Panc1 (cell line): ENCODE data around the gene RBFOX1. TPM values are rescaled to one million over a fixed set of nuclear protein-coding genes. Genes with fewer than 3 reads are reported as not detected.

Experiments
- ATAC-seq: fragments of 200-7000 bp; cut with Tn5 transposase; 2 replicates; pipeline ENCODE4 v1.9.1; 2020; ENCODE audit warnings: mild to moderate bottlenecking, moderate library complexity
- BruUV-seq: library from RNA; stranded (reverse); fragments of 400-500 nt; replicated peaks from 2 replicates; lab custom pipeline; 2021; lab: Mats Ljungman, UMichigan
- CTCF ChIA-PET: fragments of 300-600 bp; sonication (Branson Sonifier 250); formaldehyde crosslinking; loops from one replicate; lab custom pipeline; 2022; ENCODE audit warnings: antibody characterized with exemption; lab: Charles Lee
- POLR2A ChIA-PET: fragments of 300-600 bp; sonication (Branson Sonifier 250); formaldehyde crosslinking; loops from one replicate; lab custom pipeline; 2022; ENCODE audit warnings: antibody characterized with exemption; lab: Charles Lee
- DNase-seq: peaks from one replicate; pipeline ENCODE4 v3.0.0-alpha.2; 2010; ENCODE audit warnings: low read depth, low spot score
- H3K27ac ChIP-seq: 2 replicates; pipeline ENCODE4 v1.5.1; 2011; ENCODE audit warnings: mild to moderate bottlenecking, low read length, inconsistent platforms
- H3K27me3 ChIP-seq: fragments of 200-500 bp; sonication (Bioruptor generic); 2 replicates; pipeline ENCODE4 v1.6.0; 2014; ENCODE audit warnings: low read length, inconsistent platforms; ENCODE audit not compliant: control insufficient read depth, insufficient read depth
- H3K36me3 ChIP-seq: fragments of 200-500 bp; sonication (Bioruptor generic); 2 replicates; pipeline ENCODE4 v1.5.1; 2014; ENCODE audit warnings: inconsistent platforms, mild to moderate bottlenecking, low read length, moderate library complexity; ENCODE audit not compliant: control insufficient read depth, insufficient read depth
- H3K4me1 ChIP-seq: 2 replicates; pipeline ENCODE4 v1.5.1; 2011; ENCODE audit warnings: inconsistent platforms, mild to moderate bottlenecking, low read length, moderate library complexity; ENCODE audit not compliant: control insufficient read depth, insufficient read depth
- H3K4me3 ChIP-seq, 2 experiments: 2 replicates each; pipeline ENCODE4 v1.5.1; 2011 to 2012; ENCODE audit warnings: low read depth in 2 of 2, low read length in 2 of 2, mild to moderate bottlenecking in 2 of 2, inconsistent platforms in 1 of 2, moderate library complexity in 1 of 2
- H3K9me3 ChIP-seq: fragments of 200-500 bp; sonication (Bioruptor generic); 2 replicates; pipeline ENCODE4 v1.5.1; 2014; ENCODE audit warnings: low read depth, mild to moderate bottlenecking, inconsistent platforms, low read length, moderate library complexity; ENCODE audit not compliant: control insufficient read depth, insufficient read depth
- CTCF ChIP-seq: fragments of 450-650 bp; IDR thresholded peaks from 2 replicates; pipeline ENCODE4 v1.5.1; 2017; ENCODE audit warnings: mild to moderate bottlenecking
- POLR2AphosphoS5 ChIP-seq: IDR thresholded peaks from 2 replicates; pipeline ENCODE4 v1.6.1; 2012; ENCODE audit warnings: mild to moderate bottlenecking, low read depth, low read length, moderate library complexity
- REST ChIP-seq, 2 experiments: IDR thresholded peaks; 2 replicates each; pipeline ENCODE4 v1.6.1; 2011 to 2012; ENCODE audit warnings: low read depth in 2 of 2, control low read depth in 1 of 2, low read length in 1 of 2, mild to moderate bottlenecking in 1 of 2, moderate library complexity in 1 of 2; ENCODE audit not compliant: insufficient read depth in 1 of 2
- SIN3A ChIP-seq: IDR thresholded peaks from 2 replicates; pipeline ENCODE4 v1.6.1; 2012; ENCODE audit warnings: low read depth, mild to moderate bottlenecking, low read length, moderate library complexity, borderline replicate concordance; ENCODE audit not compliant: insufficient read depth
- TCF7L2 ChIP-seq: IDR thresholded peaks from 2 replicates; pipeline ENCODE4 v1.6.1; 2011; ENCODE audit warnings: mild to moderate bottlenecking, low read depth, low read length, inconsistent platforms
- in situ Hi-C: cut with HindIII; loops from 2 replicates; pipeline ENCODE4 v1.10.0; 2016; ENCODE audit warnings: low sequenced_read_pairs, low pct_unique_long_range_greater_than_20kb
- intact Hi-C: fragments of 100-400 bp; cut with micrococcal nuclease; formaldehyde crosslinking; loops from one replicate; pipeline ENCODE4 v1.10.0; 2022; ENCODE audit not compliant: unreplicated experiment
- total RNA-seq: library from RNA; stranded (reverse); gene quantifications from one replicate; pipeline ENCODE4 v1.2.1, GENCODE V29; 2021; ENCODE audit not compliant: unreplicated experiment

Gene RBFOX1
- total RNA-seq, 1 experiment from 2014 or later, result not detected

- ChIA-PET POLR2A (no interaction called here), CTCF (no interaction called here)
- no peak overlapping the region for H3K4me3 ChIP-seq
- BruUV-seq, result no TSS peak
- DNase-seq (no peak), ATAC-seq (no peak)
- no peak for TF ChIP-seq CTCF
- no peak for TF ChIP-seq TCF7L2
- TF ChIP-seq POLR2AphosphoS5, result no peak
- no peaks in the 10 kb centered on the region for H3K36me3 ChIP-seq
- in situ Hi-C loops (no loop called here), intact Hi-C loops (no loop called here)
- H3K27ac ChIP-seq, result no peak overlapping the region
- no peaks in the 10 kb centered on the region for H3K9me3 ChIP-seq
- no peaks in the 10 kb centered on the region for H3K4me1 ChIP-seq
- no peaks in the 10 kb centered on the region for H3K27me3 ChIP-seq
These were observed 49.9 kb downstream of the RBFOX1 start for GRCh38 chr16:7382521-7382920.

- in situ Hi-C loops (no loop called here), intact Hi-C loops (no loop called here)
- no peaks in the 10 kb centered on the region for H3K36me3 ChIP-seq
- ATAC-seq (no peak), DNase-seq (no peak)
- H3K4me1 ChIP-seq, result no peaks in the 10 kb centered on the region
- no peak overlapping the region for H3K4me3 ChIP-seq
- no peak overlapping the region for H3K27ac ChIP-seq
- no peaks in the 10 kb centered on the region for H3K9me3 ChIP-seq
- ChIA-PET CTCF (no interaction called here), POLR2A (no interaction called here)
- no TSS peak for BruUV-seq
- TF ChIP-seq CTCF (no peak), SIN3A (no peak), REST (IDR thresholded peaks at IDR 0.05; ENCODE audit: insufficient read depth in 1 of 2, low read depth in 2 of 2, low read length in 1 of 2) (no peak), POLR2AphosphoS5 (no peak), TCF7L2 (no peak)
- no peaks in the 10 kb centered on the region for H3K27me3 ChIP-seq
These were observed 58.3 kb downstream of the RBFOX1 start for GRCh38 chr16:7390974-7391373.

GRCh38 chr16:7391694-7392093 is 59.0 kb downstream of the RBFOX1 start:
- Histone ChIP-seq H3K4me3 (no peak overlapping the region), H3K36me3 (no peaks in the 10 kb centered on the region), H3K4me1 (no peaks in the 10 kb centered on the region), H3K27ac (no peak overlapping the region), H3K9me3 (no peaks in the 10 kb centered on the region), H3K27me3 (no peaks in the 10 kb centered on the region)
- no TSS peak for BruUV-seq
- POLR2A ChIA-PET, result no interaction called here
- DNase-seq, result no peak
- in situ Hi-C loops, result no loop called here
- TF ChIP-seq CTCF, result no peak
- TF ChIP-seq SIN3A, result no peak
- TF ChIP-seq REST (IDR thresholded peaks at IDR 0.05; ENCODE audit: insufficient read depth in 1 of 2, low read depth in 2 of 2, low read length in 1 of 2), result no peak
- no peak for TF ChIP-seq POLR2AphosphoS5
- no peak for TF ChIP-seq TCF7L2
- intact Hi-C loops, result no loop called here
- ATAC-seq, result no peak
- CTCF ChIA-PET, result no interaction called here
